ENCODE data around the gene GALNT17.
"Not testable (repeated sequence)": the region's sequence is repeated elsewhere in the genome, so short reads cannot be mapped to it uniquely, and the experiment has no call there.

Gene GALNT17

GRCh38 chr7:71191771-71192170 lies 59.8 kb downstream of the GALNT17 start:
- no peak overlapping the region for H3K4me3 ChIP-seq (replicated peaks; ENCODE audit: low read depth, low read length)
- H3K36me3 ChIP-seq (ENCODE audit: control insufficient read depth, insufficient read depth, low read length): no peaks in the 10 kb centered on the region
- DNase-seq (ENCODE audit: extremely low read depth, insufficient read length): no peak
- TF ChIP-seq, protein P1, sequence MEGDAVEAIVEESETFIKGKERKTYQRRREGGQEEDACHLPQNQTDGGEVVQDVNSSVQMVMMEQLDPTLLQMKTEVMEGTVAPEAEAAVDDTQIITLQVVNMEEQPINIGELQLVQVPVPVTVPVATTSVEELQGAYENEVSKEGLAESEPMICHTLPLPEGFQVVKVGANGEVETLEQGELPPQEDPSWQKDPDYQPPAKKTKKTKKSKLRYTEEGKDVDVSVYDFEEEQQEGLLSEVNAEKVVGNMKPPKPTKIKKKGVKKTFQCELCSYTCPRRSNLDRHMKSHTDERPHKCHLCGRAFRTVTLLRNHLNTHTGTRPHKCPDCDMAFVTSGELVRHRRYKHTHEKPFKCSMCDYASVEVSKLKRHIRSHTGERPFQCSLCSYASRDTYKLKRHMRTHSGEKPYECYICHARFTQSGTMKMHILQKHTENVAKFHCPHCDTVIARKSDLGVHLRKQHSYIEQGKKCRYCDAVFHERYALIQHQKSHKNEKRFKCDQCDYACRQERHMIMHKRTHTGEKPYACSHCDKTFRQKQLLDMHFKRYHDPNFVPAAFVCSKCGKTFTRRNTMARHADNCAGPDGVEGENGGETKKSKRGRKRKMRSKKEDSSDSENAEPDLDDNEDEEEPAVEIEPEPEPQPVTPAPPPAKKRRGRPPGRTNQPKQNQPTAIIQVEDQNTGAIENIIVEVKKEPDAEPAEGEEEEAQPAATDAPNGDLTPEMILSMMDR (IDR thresholded peaks at IDR 0.05; ENCODE audit: insufficient read depth, low read length, poor library complexity, severe bottlenecking): no peak
- no peaks in the 10 kb centered on the region for H3K27me3 ChIP-seq (replicated peaks; ENCODE audit: control insufficient read depth, insufficient read depth, low read length)

DNA sequence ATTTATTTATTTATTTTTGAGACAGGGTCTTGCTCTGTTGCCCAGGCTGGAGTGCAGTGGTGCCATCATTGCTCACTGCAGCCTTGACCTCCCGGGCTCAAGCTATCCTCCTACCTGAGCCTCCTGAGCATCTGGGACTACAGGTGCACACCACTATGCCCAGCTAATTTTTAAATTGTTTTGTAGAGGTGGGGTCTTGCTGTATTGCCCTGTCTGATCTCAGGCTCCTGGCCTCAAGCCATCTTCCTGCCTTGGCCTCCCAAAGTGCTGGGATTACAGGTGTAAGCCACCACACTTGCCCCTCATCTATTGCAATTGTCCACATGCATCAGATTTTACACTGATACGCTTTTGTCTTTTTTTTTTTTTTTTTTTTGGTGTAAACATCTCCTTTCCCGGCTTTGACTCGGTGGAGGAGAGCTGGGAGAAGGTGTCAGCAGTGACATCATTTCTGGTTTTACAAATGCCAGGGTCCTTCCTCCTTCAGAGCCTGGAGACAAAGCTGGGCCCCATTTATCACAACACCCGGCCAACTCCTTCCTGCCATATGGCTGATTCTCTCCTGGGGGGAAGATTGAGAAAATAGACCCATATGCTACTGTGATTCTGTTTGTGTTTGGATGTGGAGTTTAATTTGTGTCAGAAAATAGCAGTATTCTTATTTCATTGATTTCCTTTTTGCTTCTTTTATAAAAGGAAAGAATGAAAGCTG lies 61.3 kb downstream of the GALNT17 start:
- no peak for DNase-seq (ENCODE audit: extremely low read depth, insufficient read length)
- Histone ChIP-seq H3K4me3 (replicated peaks; ENCODE audit: low read depth, low read length) (no peak overlapping the region), H3K27me3 (replicated peaks; ENCODE audit: control insufficient read depth, insufficient read depth, low read length) (no peaks in the 10 kb centered on the region), H3K36me3 (ENCODE audit: control insufficient read depth, insufficient read depth, low read length) (no peaks in the 10 kb centered on the region)
- TF ChIP-seq, protein P1 (IDR thresholded peaks at IDR 0.05; ENCODE audit: insufficient read depth, low read length, poor library complexity, severe bottlenecking): no peak

DNA sequence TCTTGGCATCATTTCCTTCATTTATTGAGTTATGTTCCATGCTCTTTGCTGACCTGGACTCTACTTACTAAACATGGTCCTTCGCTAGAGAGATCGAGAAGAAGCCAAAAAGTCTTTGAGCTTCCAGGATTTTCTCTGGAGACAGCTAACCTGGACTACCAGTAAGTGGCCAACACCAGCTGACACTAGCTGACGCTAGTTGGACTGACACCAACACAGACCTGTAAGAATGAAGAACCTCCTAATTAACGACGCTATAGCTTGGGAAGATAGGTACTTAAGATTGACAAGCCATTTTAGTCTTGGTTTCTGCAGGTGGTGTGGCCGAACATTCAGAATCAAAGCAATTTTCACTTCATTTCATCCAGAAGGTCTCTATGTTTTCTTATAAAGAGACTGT lies 66.4 kb downstream of the GALNT17 start:
- Histone ChIP-seq H3K4me3 (replicated peaks; ENCODE audit: low read depth, low read length) (no peak overlapping the region), H3K27me3 (replicated peaks; ENCODE audit: control insufficient read depth, insufficient read depth, low read length) (no peaks in the 10 kb centered on the region), H3K36me3 (ENCODE audit: control insufficient read depth, insufficient read depth, low read length) (no peaks in the 10 kb centered on the region)
- TF ChIP-seq, protein P1 (IDR thresholded peaks at IDR 0.05; ENCODE audit: insufficient read depth, low read length, poor library complexity, severe bottlenecking): no peak
- DNase-seq (ENCODE audit: extremely low read depth, insufficient read length): no peak

GRCh38 chr7:71198887-71199286 lies 66.9 kb downstream of the GALNT17 start:
- Histone ChIP-seq H3K27me3 (replicated peaks; ENCODE audit: control insufficient read depth, insufficient read depth, low read length) (no peaks in the 10 kb centered on the region), H3K36me3 (ENCODE audit: control insufficient read depth, insufficient read depth, low read length) (no peaks in the 10 kb centered on the region), H3K4me3 (replicated peaks; ENCODE audit: low read depth, low read length) (no peak overlapping the region)
- TF ChIP-seq, protein P1 (IDR thresholded peaks at IDR 0.05; ENCODE audit: insufficient read depth, low read length, poor library complexity, severe bottlenecking): no peak
- DNase-seq (ENCODE audit: extremely low read depth, insufficient read length): no peak

GRCh38 chr7:71206184-71206583 lies 74.2 kb downstream of the GALNT17 start:
- Histone ChIP-seq H3K36me3 (ENCODE audit: control insufficient read depth, insufficient read depth, low read length) (no peaks in the 10 kb centered on the region), H3K4me3 (replicated peaks; ENCODE audit: low read depth, low read length) (no peak overlapping the region), H3K27me3 (replicated peaks; ENCODE audit: control insufficient read depth, insufficient read depth, low read length) (no peaks in the 10 kb centered on the region)
- no peak for DNase-seq (ENCODE audit: extremely low read depth, insufficient read length)
- TF ChIP-seq, protein P1 (IDR thresholded peaks at IDR 0.05; ENCODE audit: insufficient read depth, low read length, poor library complexity, severe bottlenecking): no peak

GRCh38 chr7:71208881-71209280 lies 76.9 kb downstream of the GALNT17 start:
- no peak overlapping the region for H3K4me3 ChIP-seq (replicated peaks; ENCODE audit: low read depth, low read length)
- DNase-seq (ENCODE audit: extremely low read depth, insufficient read length): no peak
- no peaks in the 10 kb centered on the region for H3K36me3 ChIP-seq (ENCODE audit: control insufficient read depth, insufficient read depth, low read length)
- TF ChIP-seq, protein P1 (IDR thresholded peaks at IDR 0.05; ENCODE audit: insufficient read depth, low read length, poor library complexity, severe bottlenecking): no peak
- no peaks in the 10 kb centered on the region for H3K27me3 ChIP-seq (replicated peaks; ENCODE audit: control insufficient read depth, insufficient read depth, low read length)

GRCh38 chr7:71209484-71209883 lies 77.5 kb downstream of the GALNT17 start:
- DNase-seq (ENCODE audit: extremely low read depth, insufficient read length); H3K36me3 ChIP-seq (ENCODE audit: control insufficient read depth, insufficient read depth, low read length); H3K27me3 ChIP-seq (replicated peaks; ENCODE audit: control insufficient read depth, insufficient read depth, low read length); H3K4me3 ChIP-seq (replicated peaks; ENCODE audit: low read depth, low read length): not testable (repeated sequence)
